GM12878 (cell line): ENCODE data around the gene SLCO4A1.

Source experiments
- DPF2 ChIP-seq: fragments of 450-650 bp; IDR thresholded peaks from 2 replicates; pipeline ENCODE4 v1.6.1; 2017; ENCODE audit warnings: mild to moderate bottlenecking
- EP300 ChIP-seq, 2 experiments: fragments of 150-350 bp in 1 of 2; IDR thresholded peaks; 2 replicates each; pipeline ENCODE4 v1.6.1; 2011 to 2012; ENCODE audit warnings: low read depth in 2 of 2, low read length in 2 of 2, borderline replicate concordance in 1 of 2, improper control_type of control experiment in 1 of 2, inconsistent platforms in 1 of 2; ENCODE audit not compliant: control insufficient read depth in 1 of 2
- JUND ChIP-seq: IDR thresholded peaks from 2 replicates; pipeline ENCODE4 v1.6.1; 2012; ENCODE audit warnings: low read depth, mild to moderate bottlenecking, low read length, improper control_type of control experiment, moderate library complexity
- KDM1A ChIP-seq: fragments of 200-600 bp; sonication (generic); IDR thresholded peaks from 2 replicates; pipeline ENCODE4 v1.6.1; 2016; ENCODE audit warnings: borderline replicate concordance
- POLR2AphosphoS2 ChIP-seq: IDR thresholded peaks from 2 replicates; pipeline ENCODE4 v1.6.1; 2011; ENCODE audit warnings: low read depth, mild to moderate bottlenecking, low read length, improper control_type of control experiment, moderate library complexity
- POU2F2 ChIP-seq: IDR thresholded peaks from 3 replicates; pipeline ENCODE4 v1.6.1; 2011; ENCODE audit warnings: low read depth, mild to moderate bottlenecking, low read length, borderline replicate concordance
- RAD21 ChIP-seq: IDR thresholded peaks from 2 replicates; pipeline ENCODE4 v1.6.1; 2011; ENCODE audit warnings: mild to moderate bottlenecking, low read depth, low read length, moderate library complexity; ENCODE audit not compliant: insufficient read depth
- RCOR1 ChIP-seq: conservative IDR thresholded peaks from 2 replicates; pipeline ENCODE4 v1.6.1; 2012; ENCODE audit warnings: low read depth, low read length, improper control_type of control experiment
- SP1 ChIP-seq: IDR thresholded peaks from one replicate; pipeline ENCODE4 v1.6.1; 2011; ENCODE audit warnings: low read depth, low read length
- STAT1 ChIP-seq: fragments of 450-650 bp; conservative IDR thresholded peaks from 2 replicates; pipeline ENCODE4 v1.6.1; 2014; ENCODE audit warnings: antibody characterized with exemption, mild to moderate bottlenecking
- YY1 ChIP-seq: IDR thresholded peaks from 2 replicates; pipeline ENCODE4 v1.6.1; 2011; ENCODE audit warnings: low read depth, mild to moderate bottlenecking, low read length
- ZNF207 ChIP-seq: fragments of 450-650 bp; IDR thresholded peaks from 2 replicates; pipeline ENCODE4 v1.6.1; 2014; ENCODE audit warnings: antibody characterized with exemption, mild to moderate bottlenecking, borderline replicate concordance

DNA sequence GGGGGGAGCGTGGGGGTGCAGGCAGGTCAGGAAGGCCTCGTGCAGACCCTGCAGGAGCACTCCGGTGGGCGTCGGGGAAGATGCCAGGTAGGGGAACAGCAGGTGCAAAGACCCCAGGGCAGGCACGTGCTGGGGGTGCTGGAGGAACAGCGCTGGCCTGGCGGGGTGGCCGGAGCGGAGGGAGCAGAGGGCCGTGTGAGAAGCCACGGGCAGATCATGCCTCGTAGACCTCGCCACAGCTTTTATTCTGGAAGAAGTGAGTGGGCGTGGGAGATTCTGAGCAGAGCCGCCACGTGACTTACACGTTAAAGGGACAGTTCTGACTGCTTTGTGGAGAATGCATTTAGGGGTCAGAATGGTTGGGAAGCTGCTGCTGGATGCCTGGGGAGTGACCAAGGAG lies 75.6 kb downstream of the SLCO4A1 start:
- TF ChIP-seq SP1 (no peak), STAT1 (no peak), EP300 (IDR thresholded peaks at IDR 0.05; ENCODE audit: borderline replicate concordance in 1 of 2, control insufficient read depth in 1 of 2, low read depth in 2 of 2, low read length in 2 of 2) (no peak), RAD21 (no peak), DPF2 (no peak), JUND (no peak), KDM1A (no peak), POLR2AphosphoS2 (no peak), POU2F2 (no peak), YY1 (no peak), ZNF207 (no peak), RCOR1 (no peak)
